ENCODE data around the gene SRGAP1. TPM values are rescaled to one million over a fixed set of nuclear protein-coding genes. Genes with fewer than 3 reads are reported as not detected.

The SRGAP1 gene
- total RNA-seq, 1 donor from 2014 or later, result 3.0 TPM

DNA sequence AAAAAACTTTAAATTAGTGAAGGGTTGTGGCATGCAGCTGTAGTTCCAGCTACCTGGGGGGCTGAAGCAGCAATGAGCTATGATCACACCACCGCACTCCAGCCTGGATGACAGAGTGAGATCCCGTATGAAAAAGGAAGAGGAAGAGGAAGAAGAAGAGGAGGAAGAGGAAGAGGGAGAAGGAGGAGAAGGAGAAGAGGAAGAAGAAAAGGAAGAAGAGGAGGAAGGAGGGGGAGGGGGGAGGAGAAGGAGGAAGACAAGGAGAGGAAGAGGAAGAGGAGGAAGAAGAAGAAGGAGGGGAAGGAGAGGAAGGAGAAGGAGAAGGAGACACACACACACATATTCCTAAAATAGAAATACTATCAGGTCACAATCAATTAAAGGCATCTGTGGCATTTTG lies 32.7 kb upstream of the SRGAP1 start:
- H3K36me3 ChIP-seq, result no peaks in the 10 kb centered on the region
- Mint-ChIP-seq H3K4me1 (no peaks in the 10 kb centered on the region), H3K4me3 (no peak overlapping the region), H3K27me3 (ENCODE audit: insufficient read depth, low read depth) (no peaks in the 10 kb centered on the region), H3K36me3 (no peaks in the 10 kb centered on the region), H3K9me3 (no peaks in the 10 kb centered on the region), H3K27ac (no peak overlapping the region)
- TF ChIP-seq, protein P1, sequence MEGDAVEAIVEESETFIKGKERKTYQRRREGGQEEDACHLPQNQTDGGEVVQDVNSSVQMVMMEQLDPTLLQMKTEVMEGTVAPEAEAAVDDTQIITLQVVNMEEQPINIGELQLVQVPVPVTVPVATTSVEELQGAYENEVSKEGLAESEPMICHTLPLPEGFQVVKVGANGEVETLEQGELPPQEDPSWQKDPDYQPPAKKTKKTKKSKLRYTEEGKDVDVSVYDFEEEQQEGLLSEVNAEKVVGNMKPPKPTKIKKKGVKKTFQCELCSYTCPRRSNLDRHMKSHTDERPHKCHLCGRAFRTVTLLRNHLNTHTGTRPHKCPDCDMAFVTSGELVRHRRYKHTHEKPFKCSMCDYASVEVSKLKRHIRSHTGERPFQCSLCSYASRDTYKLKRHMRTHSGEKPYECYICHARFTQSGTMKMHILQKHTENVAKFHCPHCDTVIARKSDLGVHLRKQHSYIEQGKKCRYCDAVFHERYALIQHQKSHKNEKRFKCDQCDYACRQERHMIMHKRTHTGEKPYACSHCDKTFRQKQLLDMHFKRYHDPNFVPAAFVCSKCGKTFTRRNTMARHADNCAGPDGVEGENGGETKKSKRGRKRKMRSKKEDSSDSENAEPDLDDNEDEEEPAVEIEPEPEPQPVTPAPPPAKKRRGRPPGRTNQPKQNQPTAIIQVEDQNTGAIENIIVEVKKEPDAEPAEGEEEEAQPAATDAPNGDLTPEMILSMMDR (IDR thresholded peaks at IDR 0.05), result no peak
- no peak for TF ChIP-seq EZH2phosphoT487 (IDR thresholded peaks at IDR 0.05)
- TF ChIP-seq EZH2 (IDR thresholded peaks at IDR 0.05), result no peak
- no peak overlapping the region for H2AFZ ChIP-seq (replicated peaks)
- no peak overlapping the region for H3K4me2 ChIP-seq
- no peak overlapping the region for H3K27ac ChIP-seq
- no peaks in the 10 kb centered on the region for H3K9me3 ChIP-seq (ENCODE audit: low read depth)
- H3K27me3 ChIP-seq, result no peaks in the 10 kb centered on the region
- H3K4me3 ChIP-seq, result no peak overlapping the region
- no peaks in the 10 kb centered on the region for H4K20me1 ChIP-seq (ENCODE audit: low read depth)
- no peak for DNase-seq (ENCODE audit: low spot score)
- no peak overlapping the region for H3K9ac ChIP-seq
- no peaks in the 10 kb centered on the region for H3K4me1 ChIP-seq
- no peaks in the 10 kb centered on the region for H3F3A ChIP-seq (ENCODE audit: low read depth)
- no peaks in the 10 kb centered on the region for H3K79me2 ChIP-seq (ENCODE audit: low read depth)

DNA sequence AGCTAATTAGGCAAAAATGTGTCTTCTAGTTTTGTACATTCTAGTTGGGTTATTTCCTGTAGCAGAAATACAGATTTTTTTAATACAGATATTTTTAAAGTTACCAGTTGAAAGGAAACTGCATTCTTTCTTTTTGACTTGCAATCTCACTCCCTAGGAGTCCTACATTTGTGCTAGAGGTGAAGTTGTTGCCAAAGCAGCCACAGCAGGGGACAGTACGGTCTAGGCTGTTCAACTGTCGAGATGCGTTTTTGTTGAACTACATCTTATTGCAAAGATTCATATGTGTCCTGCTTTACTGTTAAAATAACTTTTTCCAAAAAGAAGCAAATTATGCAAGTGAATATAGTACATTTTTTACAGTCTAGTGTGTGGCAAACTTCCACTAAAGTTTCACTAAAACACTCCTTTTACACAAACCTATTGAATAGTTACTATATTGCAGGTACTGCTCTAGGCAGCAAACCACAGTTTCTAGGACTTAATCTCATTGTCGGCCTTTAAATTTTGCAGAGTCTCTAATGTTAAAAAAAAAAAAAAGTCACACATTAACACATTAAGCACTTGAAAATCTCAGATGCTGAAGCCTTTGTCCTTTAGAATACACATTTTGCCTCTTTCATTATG lies 30.2 kb upstream of the SRGAP1 start:
- Histone ChIP-seq H3K9ac (no peak overlapping the region), H3K4me3 (no peak overlapping the region), H3K79me2 (ENCODE audit: low read depth) (no peaks in the 10 kb centered on the region), H3K36me3 (no peaks in the 10 kb centered on the region), H3K4me1 (no peaks in the 10 kb centered on the region), H3F3A (ENCODE audit: low read depth) (no peaks in the 10 kb centered on the region), H2AFZ (replicated peaks) (no peak overlapping the region), H4K20me1 (ENCODE audit: low read depth) (no peaks in the 10 kb centered on the region), H3K27ac (no peak overlapping the region), H3K9me3 (ENCODE audit: low read depth) (no peaks in the 10 kb centered on the region), H3K4me2 (no peak overlapping the region), H3K27me3 (no peaks in the 10 kb centered on the region)
- TF ChIP-seq EZH2phosphoT487 (IDR thresholded peaks at IDR 0.05) (no peak), EZH2 (IDR thresholded peaks at IDR 0.05) (no peak)
- TF ChIP-seq, protein P1 (IDR thresholded peaks at IDR 0.05), result no peak
- no peaks in the 10 kb centered on the region for H3K4me1 Mint-ChIP-seq
- no peak overlapping the region for H3K27ac Mint-ChIP-seq
- H3K27me3 Mint-ChIP-seq (ENCODE audit: insufficient read depth, low read depth), result no peaks in the 10 kb centered on the region
- no peak for DNase-seq (ENCODE audit: low spot score)
- H3K36me3 Mint-ChIP-seq, result peaks cover 2% of the 10 kb centered on the region
- no peak overlapping the region for H3K4me3 Mint-ChIP-seq
- peaks cover 7% of the 10 kb centered on the region for H3K9me3 Mint-ChIP-seq

DNA sequence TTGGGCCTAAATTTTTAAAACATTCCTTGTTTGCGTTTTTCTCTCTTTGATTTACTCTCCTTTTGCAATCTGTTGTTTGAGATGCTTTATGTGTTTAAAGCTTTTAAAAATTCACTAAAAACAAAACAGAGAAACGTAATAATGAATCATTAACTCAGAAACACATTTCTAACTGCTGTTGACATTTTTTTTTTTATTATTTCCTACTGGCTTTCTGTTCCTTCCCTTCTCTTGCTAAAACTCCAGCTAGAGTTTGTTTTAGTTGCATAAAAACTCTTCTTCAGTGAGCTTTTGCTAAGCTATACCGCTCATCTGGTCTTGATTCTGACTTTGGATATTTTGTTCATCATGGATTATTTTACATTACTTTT lies 29.0 kb upstream of the SRGAP1 start:
- Histone ChIP-seq H3K4me2 (no peak overlapping the region), H3K4me1 (no peaks in the 10 kb centered on the region), H2AFZ (replicated peaks) (no peak overlapping the region), H3K36me3 (no peaks in the 10 kb centered on the region), H3K79me2 (ENCODE audit: low read depth) (no peaks in the 10 kb centered on the region), H3K4me3 (no peak overlapping the region), H3K9me3 (ENCODE audit: low read depth) (no peaks in the 10 kb centered on the region), H3K27me3 (no peaks in the 10 kb centered on the region), H3K9ac (no peak overlapping the region), H3K27ac (no peak overlapping the region), H4K20me1 (ENCODE audit: low read depth) (no peaks in the 10 kb centered on the region), H3F3A (ENCODE audit: low read depth) (no peaks in the 10 kb centered on the region)
- Mint-ChIP-seq H3K27ac (no peak overlapping the region), H3K36me3 (peaks cover 2% of the 10 kb centered on the region), H3K27me3 (ENCODE audit: insufficient read depth, low read depth) (no peaks in the 10 kb centered on the region), H3K4me3 (no peak overlapping the region), H3K4me1 (no peaks in the 10 kb centered on the region), H3K9me3 (peaks cover 10% of the 10 kb centered on the region)
- TF ChIP-seq EZH2 (IDR thresholded peaks at IDR 0.05), result no peak
- TF ChIP-seq, protein P1 (IDR thresholded peaks at IDR 0.05), result no peak
- no peak for TF ChIP-seq EZH2phosphoT487 (IDR thresholded peaks at IDR 0.05)
- DNase-seq (ENCODE audit: low spot score), result no peak
